ENCODE results near the gene FRS2.

FRS2 gene

GRCh38 chr12:69470189-69471075, at the start of gene FRS2:
Gene FRS2, plus strand, starts transcription at chr12:69470388. Its CDS starts 98,643 bp downstream, at chr12:69569031.
- FAIRE-seq = peak; percentile 82
- TF ChIP-seq POLR2A (IDR thresholded peaks at IDR 0.05; ENCODE audit: low read depth, low read length) = peak; percentile 74
- DNase-seq (ENCODE audit: insufficient read length, low spot score) = peak; percentile 89

GRCh38 chr12:69421548-69421947, 48.6 kb upstream of the FRS2 start:
- DNase-seq (ENCODE audit: insufficient read length, low spot score) (no peak), FAIRE-seq (no peak)
- no peak for TF ChIP-seq POLR2A (IDR thresholded peaks at IDR 0.05; ENCODE audit: low read depth, low read length)

GRCh38 chr12:69423037-69423905, 46.9 kb upstream of the FRS2 start:
- no peak for DNase-seq (ENCODE audit: insufficient read length, low spot score)
- no peak for FAIRE-seq
- no peak for TF ChIP-seq POLR2A (IDR thresholded peaks at IDR 0.05; ENCODE audit: low read depth, low read length)

GRCh38 chr12:69425417-69425816, 44.8 kb upstream of the FRS2 start:
- TF ChIP-seq POLR2A (IDR thresholded peaks at IDR 0.05; ENCODE audit: low read depth, low read length) = no peak
- FAIRE-seq = no peak

GRCh38 chr12:69428351-69429073, 41.7 kb upstream of the FRS2 start:
- TF ChIP-seq POLR2A (IDR thresholded peaks at IDR 0.05; ENCODE audit: low read depth, low read length) = no peak
- DNase-seq (ENCODE audit: insufficient read length, low spot score) = no peak
- FAIRE-seq = no peak

More at GRCh38 chr12:69425417-69425816, 44.8 kb upstream of the FRS2 start:
- DNase-seq (ENCODE audit: insufficient read length, low spot score) = no peak

- no peak for FAIRE-seq
- no peak for DNase-seq (ENCODE audit: insufficient read length, low spot score)
- no peak for TF ChIP-seq POLR2A (IDR thresholded peaks at IDR 0.05; ENCODE audit: low read depth, low read length)
Observed at GRCh38 chr12:69430942-69431590, 39.1 kb upstream of the FRS2 start.

GRCh38 chr12:69431591-69432222, 38.5 kb upstream of the FRS2 start:
- DNase-seq (ENCODE audit: insufficient read length, low spot score) (no peak), FAIRE-seq (no peak)
- no peak for TF ChIP-seq POLR2A (IDR thresholded peaks at IDR 0.05; ENCODE audit: low read depth, low read length)

- no peak for DNase-seq (ENCODE audit: insufficient read length, low spot score)
- TF ChIP-seq POLR2A (IDR thresholded peaks at IDR 0.05; ENCODE audit: low read depth, low read length) = no peak
- FAIRE-seq = no peak
Observed at GRCh38 chr12:69433653-69434052, 36.5 kb upstream of the FRS2 start.

GRCh38 chr12:69435644-69436043, 34.5 kb upstream of the FRS2 start:
- no peak for DNase-seq (ENCODE audit: insufficient read length, low spot score)
- no peak for TF ChIP-seq POLR2A (IDR thresholded peaks at IDR 0.05; ENCODE audit: low read depth, low read length)
- no peak for FAIRE-seq

GRCh38 chr12:69437073-69437472, 33.1 kb upstream of the FRS2 start:
- no peak for TF ChIP-seq POLR2A (IDR thresholded peaks at IDR 0.05; ENCODE audit: low read depth, low read length)
- FAIRE-seq (no peak), DNase-seq (ENCODE audit: insufficient read length, low spot score) (no peak)

GRCh38 chr12:69438539-69438938, 31.6 kb upstream of the FRS2 start:
- no peak for DNase-seq (ENCODE audit: insufficient read length, low spot score)
- no peak for FAIRE-seq
- TF ChIP-seq POLR2A (IDR thresholded peaks at IDR 0.05; ENCODE audit: low read depth, low read length) = no peak

- FAIRE-seq (no peak), DNase-seq (ENCODE audit: insufficient read length, low spot score) (no peak)
- no peak for TF ChIP-seq POLR2A (IDR thresholded peaks at IDR 0.05; ENCODE audit: low read depth, low read length)
Observed at GRCh38 chr12:69440016-69440415, 30.2 kb upstream of the FRS2 start.

GRCh38 chr12:69440886-69441285, 29.3 kb upstream of the FRS2 start:
- FAIRE-seq (no peak), DNase-seq (ENCODE audit: insufficient read length, low spot score) (no peak)
- no peak for TF ChIP-seq POLR2A (IDR thresholded peaks at IDR 0.05; ENCODE audit: low read depth, low read length)
